Measurements from ENCODE around the gene CCSAP. TPM values are rescaled to one million over a fixed set of nuclear protein-coding genes. Genes with fewer than 3 reads are reported as not detected.

Gene CCSAP
- polyA plus RNA-seq, 2 donors = 1.6 to 2.5 TPM

DNA sequence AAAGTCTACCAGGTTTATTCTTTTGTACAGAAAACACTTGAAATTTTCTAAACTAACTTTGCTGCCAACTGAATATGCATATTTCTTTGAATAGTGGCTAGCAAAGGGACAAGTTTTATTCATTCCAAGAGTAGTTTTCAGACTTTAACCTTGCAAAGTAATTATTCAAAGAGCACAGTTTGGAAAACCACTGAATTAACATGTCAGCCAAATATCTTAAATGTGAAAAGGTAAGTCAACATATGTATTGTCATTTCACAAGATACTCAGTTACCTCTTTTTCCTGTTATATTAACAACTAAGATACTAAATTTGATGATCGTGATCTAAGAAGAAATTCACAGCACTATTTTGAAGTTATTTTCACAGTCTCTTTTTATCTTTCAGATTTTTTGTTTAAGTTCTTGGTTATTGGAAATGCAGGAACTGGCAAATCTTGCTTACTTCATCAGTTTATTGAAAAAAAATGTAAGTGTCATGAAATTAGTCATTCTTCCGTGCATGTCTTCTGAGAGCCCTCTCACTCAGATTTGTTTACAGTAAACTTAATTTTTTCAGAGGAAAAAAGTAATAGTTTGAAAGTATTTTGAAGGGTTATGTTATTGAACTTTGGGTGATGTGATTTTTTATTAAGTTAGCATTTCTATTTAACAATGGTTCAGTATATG is 56.6 kb downstream of the CCSAP start:
- 57 to 70% methylated on average over 2 of the region's 2 CpGs for WGBS, 2 donors
- Histone ChIP-seq H3K27me3 (ENCODE audit: control insufficient read depth in 1 of 2, insufficient read depth in 2 of 2, low read length in 2 of 2) (no peaks in the 10 kb centered on the region), H3K4me3 (ENCODE audit: low read depth in 1 of 2, low read length in 2 of 2) (no peak overlapping the region), H3K9me3 (ENCODE audit: control insufficient read depth in 2 of 2, insufficient read depth in 1 of 2, low read depth in 1 of 2, low read length in 1 of 2) (no peaks in the 10 kb centered on the region), H3K4me1 (ENCODE audit: control insufficient read depth in 2 of 2, insufficient read depth in 2 of 2, low read length in 1 of 2) (peaks cover 0 to 3% of the 10 kb centered on the region in 2 donors), H3K36me3 (ENCODE audit: control insufficient read depth in 2 of 2, insufficient read depth in 2 of 2, low read length in 1 of 2) (no peaks in the 10 kb centered on the region), H3K27ac (ENCODE audit: low read depth in 2 of 2, low read length in 1 of 2) (no peak overlapping the region)

DNA sequence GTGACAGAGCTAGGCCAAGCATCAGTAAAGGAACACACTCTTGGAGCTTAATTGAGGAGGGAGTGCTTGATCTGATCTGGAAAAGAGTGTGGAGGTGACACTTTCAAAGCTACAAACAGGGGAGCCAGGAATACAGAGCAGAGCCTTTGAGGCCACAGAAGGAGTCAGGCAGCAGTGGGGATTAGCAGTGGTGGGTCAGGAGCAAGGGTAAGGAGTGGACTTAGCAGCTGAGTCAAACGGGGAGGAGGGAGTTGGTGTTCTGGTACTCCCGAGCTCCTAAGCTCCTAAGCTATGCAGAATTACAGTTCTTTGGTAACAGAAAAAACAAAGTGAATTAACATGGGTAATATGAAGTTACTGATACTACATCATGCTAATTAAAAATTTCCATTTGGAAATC is 57.4 kb downstream of the CCSAP start:
- WGBS, 2 donors = 52 to 61% methylated on average over 2 of the region's 2 CpGs
- Histone ChIP-seq H3K4me3 (ENCODE audit: low read depth in 1 of 2, low read length in 2 of 2) (no peak overlapping the region), H3K4me1 (ENCODE audit: control insufficient read depth in 2 of 2, insufficient read depth in 2 of 2, low read length in 1 of 2) (peaks cover 0 to 3% of the 10 kb centered on the region in 2 donors), H3K9me3 (ENCODE audit: control insufficient read depth in 2 of 2, insufficient read depth in 1 of 2, low read depth in 1 of 2, low read length in 1 of 2) (no peaks in the 10 kb centered on the region), H3K27ac (ENCODE audit: low read depth in 2 of 2, low read length in 1 of 2) (no peak overlapping the region), H3K27me3 (ENCODE audit: control insufficient read depth in 1 of 2, insufficient read depth in 2 of 2, low read length in 2 of 2) (no peaks in the 10 kb centered on the region), H3K36me3 (ENCODE audit: control insufficient read depth in 2 of 2, insufficient read depth in 2 of 2, low read length in 1 of 2) (no peaks in the 10 kb centered on the region)

DNA sequence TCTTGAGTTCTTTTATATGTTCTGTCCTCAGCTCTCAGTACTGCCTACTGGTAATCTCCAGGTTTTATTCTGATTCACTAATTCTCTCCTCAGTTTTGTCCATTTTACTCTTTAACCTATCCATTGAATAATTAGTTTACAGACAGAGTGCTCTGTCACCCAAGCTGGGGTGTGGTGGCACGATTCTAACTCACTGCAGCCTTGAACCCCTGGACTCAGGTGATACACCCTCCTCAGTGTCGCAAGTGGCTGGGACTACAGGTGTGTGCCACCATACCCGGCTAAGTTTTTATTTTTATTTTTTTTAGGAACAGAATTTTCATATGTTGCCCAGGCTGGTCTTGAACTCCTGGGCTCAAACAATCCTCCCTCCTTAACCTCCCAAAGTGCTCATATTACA is 58.0 kb downstream of the CCSAP start:
- WGBS, 2 donors = 84 to 97% methylated on average over 3 of the region's 3 CpGs
- Histone ChIP-seq H3K36me3 (ENCODE audit: control insufficient read depth in 2 of 2, insufficient read depth in 2 of 2, low read length in 1 of 2) (no peaks in the 10 kb centered on the region), H3K4me3 (ENCODE audit: low read depth in 1 of 2, low read length in 2 of 2) (no peak overlapping the region), H3K9me3 (ENCODE audit: control insufficient read depth in 2 of 2, insufficient read depth in 1 of 2, low read depth in 1 of 2, low read length in 1 of 2) (no peaks in the 10 kb centered on the region), H3K4me1 (ENCODE audit: control insufficient read depth in 2 of 2, insufficient read depth in 2 of 2, low read length in 1 of 2) (peaks cover 0 to 3% of the 10 kb centered on the region in 2 donors), H3K27ac (ENCODE audit: low read depth in 2 of 2, low read length in 1 of 2) (no peak overlapping the region), H3K27me3 (ENCODE audit: control insufficient read depth in 1 of 2, insufficient read depth in 2 of 2, low read length in 2 of 2) (no peaks in the 10 kb centered on the region)

DNA sequence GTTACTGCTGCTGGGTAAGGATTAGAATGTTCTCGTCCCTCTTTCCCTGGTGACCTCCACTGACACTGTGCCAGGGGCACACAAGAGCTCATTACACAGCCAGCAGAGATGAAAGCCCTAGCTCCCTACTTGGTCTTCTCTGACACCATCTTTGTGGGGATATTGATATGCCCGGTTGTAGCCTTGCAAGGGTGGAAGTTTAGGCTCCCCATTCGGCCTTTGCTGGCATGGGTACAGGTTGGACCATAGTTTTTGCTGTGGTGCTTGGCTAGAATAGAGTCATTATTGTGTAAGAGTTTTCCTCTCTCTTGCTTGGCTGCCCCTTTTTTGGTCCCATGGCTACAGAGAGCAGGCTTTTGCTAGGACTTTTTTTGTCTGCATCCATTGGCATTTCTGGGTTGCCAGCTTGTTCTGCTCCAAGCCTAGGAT is 59.6 kb downstream of the CCSAP start:
- Histone ChIP-seq H3K4me3 (ENCODE audit: low read depth in 1 of 2, low read length in 2 of 2) (no peak overlapping the region), H3K27me3 (ENCODE audit: control insufficient read depth in 1 of 2, insufficient read depth in 2 of 2, low read length in 2 of 2) (no peaks in the 10 kb centered on the region), H3K27ac (ENCODE audit: low read depth in 2 of 2, low read length in 1 of 2) (no peak overlapping the region), H3K36me3 (ENCODE audit: control insufficient read depth in 2 of 2, insufficient read depth in 2 of 2, low read length in 1 of 2) (peaks cover 0 to 2% of the 10 kb centered on the region in 2 donors), H3K4me1 (ENCODE audit: control insufficient read depth in 2 of 2, insufficient read depth in 2 of 2, low read length in 1 of 2) (peaks cover 0 to 3% of the 10 kb centered on the region in 2 donors), H3K9me3 (ENCODE audit: control insufficient read depth in 2 of 2, insufficient read depth in 1 of 2, low read depth in 1 of 2, low read length in 1 of 2) (no peaks in the 10 kb centered on the region)
- WGBS, 2 donors = 91 to 92% methylated on average over 3 of the region's 3 CpGs

DNA sequence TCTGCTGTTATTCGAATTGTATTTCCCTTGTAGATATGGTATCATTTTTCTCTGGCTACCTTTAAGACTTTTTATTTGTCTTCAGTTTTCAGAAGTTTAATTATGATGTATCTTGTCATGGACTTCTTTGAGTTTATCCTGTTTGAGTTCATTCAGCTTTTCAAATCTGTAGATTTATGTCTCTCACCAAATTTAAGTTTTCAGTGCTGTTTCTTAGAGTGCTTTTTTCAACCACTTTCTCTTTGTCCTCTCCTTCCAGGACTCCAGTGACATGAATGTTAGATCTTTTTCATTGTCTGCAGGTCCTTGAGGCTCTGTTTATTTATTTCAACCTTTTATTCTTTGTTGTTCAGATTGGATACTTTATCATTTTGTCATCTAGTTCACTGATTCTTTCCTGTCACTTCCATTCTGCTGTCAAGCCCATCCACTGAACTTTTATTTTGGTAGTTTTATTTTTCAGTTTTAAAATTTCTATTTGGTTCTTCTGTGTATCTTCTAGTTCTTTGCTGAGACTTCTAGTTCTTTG is 60.5 kb downstream of the CCSAP start:
- H3K27ac ChIP-seq (ENCODE audit: low read depth in 2 of 2, low read length in 1 of 2) = no peak overlapping the region
- peaks cover 0 to 4% of the 10 kb centered on the region in 2 donors for H3K36me3 ChIP-seq (ENCODE audit: control insufficient read depth in 2 of 2, insufficient read depth in 2 of 2, low read length in 1 of 2)
- no peaks in the 10 kb centered on the region for H3K9me3 ChIP-seq (ENCODE audit: control insufficient read depth in 2 of 2, insufficient read depth in 1 of 2, low read depth in 1 of 2, low read length in 1 of 2)
- H3K27me3 ChIP-seq (ENCODE audit: control insufficient read depth in 1 of 2, insufficient read depth in 2 of 2, low read length in 2 of 2) = no peaks in the 10 kb centered on the region
- WGBS, 2 donors = 84 to 91% methylated on average over 1 of the region's 1 CpG
- no peak overlapping the region for H3K4me3 ChIP-seq (ENCODE audit: low read depth in 1 of 2, low read length in 2 of 2)
- peaks cover 0 to 3% of the 10 kb centered on the region in 2 donors for H3K4me1 ChIP-seq (ENCODE audit: control insufficient read depth in 2 of 2, insufficient read depth in 2 of 2, low read length in 1 of 2)

DNA sequence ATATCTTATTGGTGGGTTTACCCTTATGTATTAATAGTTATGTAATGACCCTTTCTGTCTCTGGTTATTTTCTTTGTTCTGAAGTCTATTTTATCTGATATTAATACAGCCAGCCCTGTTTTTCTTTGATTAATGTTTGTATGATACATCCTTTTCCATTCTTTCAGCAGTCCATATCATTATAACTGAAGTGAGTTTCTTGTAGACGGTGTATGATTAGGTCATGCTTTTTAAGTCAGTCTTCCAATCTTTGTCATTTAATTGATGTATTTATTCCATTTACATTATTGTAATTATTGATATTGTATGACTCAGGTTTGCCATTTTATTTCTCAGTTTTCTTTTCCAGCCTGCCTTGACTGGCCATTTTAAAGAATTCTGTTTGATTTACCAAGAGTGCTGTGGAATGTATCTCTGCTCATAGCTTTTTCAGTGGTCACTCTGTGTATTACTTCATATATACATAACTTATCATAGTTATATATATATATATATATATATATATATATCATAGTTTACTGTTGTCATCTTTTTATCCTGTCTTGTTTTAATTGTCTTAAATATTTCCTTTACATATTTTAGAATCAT is 61.4 kb downstream of the CCSAP start:
- no peaks in the 10 kb centered on the region for H3K27me3 ChIP-seq (ENCODE audit: control insufficient read depth in 1 of 2, insufficient read depth in 2 of 2, low read length in 2 of 2)
- peaks cover 0 to 6% of the 10 kb centered on the region in 2 donors for H3K36me3 ChIP-seq (ENCODE audit: control insufficient read depth in 2 of 2, insufficient read depth in 2 of 2, low read length in 1 of 2)
- H3K9me3 ChIP-seq (ENCODE audit: control insufficient read depth in 2 of 2, insufficient read depth in 1 of 2, low read depth in 1 of 2, low read length in 1 of 2) = no peaks in the 10 kb centered on the region
- H3K27ac ChIP-seq (ENCODE audit: low read depth in 2 of 2, low read length in 1 of 2) = no peak overlapping the region
- H3K4me3 ChIP-seq (ENCODE audit: low read depth in 1 of 2, low read length in 2 of 2) = no peak overlapping the region
- WGBS, 2 donors = 81 to 92% methylated on average over 1 of the region's 1 CpG
- H3K4me1 ChIP-seq (ENCODE audit: control insufficient read depth in 2 of 2, insufficient read depth in 2 of 2, low read length in 1 of 2) = peaks cover 0 to 3% of the 10 kb centered on the region in 2 donors

DNA sequence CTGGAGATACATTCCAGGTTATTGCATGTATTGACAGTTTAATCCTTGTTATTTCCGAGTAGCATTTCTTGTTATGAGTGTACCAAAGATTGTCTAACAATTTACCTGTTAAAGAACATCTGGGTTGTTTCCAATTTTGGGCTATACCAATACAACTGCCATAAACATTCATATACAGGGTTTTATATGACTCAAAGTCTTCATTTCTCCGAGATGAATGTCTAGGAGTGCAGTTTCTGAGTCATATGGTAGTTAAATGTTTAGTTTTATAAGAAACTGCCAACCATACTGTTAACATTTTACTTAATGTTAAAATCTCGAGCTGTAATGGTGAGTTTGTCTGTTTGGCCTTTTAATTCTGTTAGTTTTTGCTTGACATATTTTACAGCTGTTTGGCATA is 61.9 kb downstream of the CCSAP start:
- Histone ChIP-seq H3K4me3 (ENCODE audit: low read depth in 1 of 2, low read length in 2 of 2) (no peak overlapping the region), H3K4me1 (ENCODE audit: control insufficient read depth in 2 of 2, insufficient read depth in 2 of 2, low read length in 1 of 2) (peaks cover 0 to 3% of the 10 kb centered on the region in 2 donors), H3K27ac (ENCODE audit: low read depth in 2 of 2, low read length in 1 of 2) (no peak overlapping the region), H3K36me3 (ENCODE audit: control insufficient read depth in 2 of 2, insufficient read depth in 2 of 2, low read length in 1 of 2) (peaks cover 0 to 6% of the 10 kb centered on the region in 2 donors), H3K9me3 (ENCODE audit: control insufficient read depth in 2 of 2, insufficient read depth in 1 of 2, low read depth in 1 of 2, low read length in 1 of 2) (no peaks in the 10 kb centered on the region), H3K27me3 (ENCODE audit: control insufficient read depth in 1 of 2, insufficient read depth in 2 of 2, low read length in 2 of 2) (no peaks in the 10 kb centered on the region)
- 68 to 70% methylated on average over 3 of the region's 3 CpGs for WGBS, 2 donors

DNA sequence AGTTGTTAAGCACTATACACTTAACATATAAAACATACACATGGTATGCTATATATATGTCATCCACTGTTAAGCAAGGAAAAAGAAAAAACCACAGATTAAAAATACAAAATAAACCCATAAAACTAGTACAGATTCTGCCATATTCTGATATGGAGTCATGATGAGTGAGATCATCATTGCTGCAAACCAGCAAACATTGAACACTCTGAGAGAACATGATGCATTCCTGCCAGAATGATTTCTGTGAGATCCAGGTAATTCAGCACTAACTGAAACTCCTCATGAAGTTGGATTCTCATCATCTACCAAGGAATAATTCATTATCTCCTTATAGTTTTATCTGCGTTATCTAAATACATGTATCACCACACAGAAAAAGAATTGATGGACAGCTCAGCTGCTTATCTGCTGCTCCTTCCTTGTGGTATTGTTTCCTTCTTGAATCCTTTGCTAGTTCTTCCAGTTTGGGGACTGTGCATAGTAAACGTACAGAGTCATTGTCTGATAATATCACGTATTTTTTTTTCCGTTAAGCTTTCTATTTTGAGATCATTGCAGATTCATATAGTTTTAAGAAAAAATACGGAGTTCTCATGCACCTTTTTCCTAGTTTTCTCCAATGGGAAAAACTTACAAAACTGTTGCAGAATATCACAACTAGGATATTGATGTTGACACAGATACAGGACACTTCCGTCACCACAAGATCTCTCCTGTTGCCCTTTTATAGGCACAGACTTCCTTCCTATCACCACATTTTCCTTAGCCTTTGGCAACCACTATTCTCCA is 62.6 kb downstream of the CCSAP start:
- 65 to 78% methylated on average over 6 of the region's 6 CpGs for WGBS, 2 donors
- no peaks in the 10 kb centered on the region for H3K27me3 ChIP-seq (ENCODE audit: control insufficient read depth in 1 of 2, insufficient read depth in 2 of 2, low read length in 2 of 2)
- no peak overlapping the region for H3K27ac ChIP-seq (ENCODE audit: low read depth in 2 of 2, low read length in 1 of 2)
- H3K4me1 ChIP-seq (ENCODE audit: control insufficient read depth in 2 of 2, insufficient read depth in 2 of 2, low read length in 1 of 2) = no peaks in the 10 kb centered on the region
- H3K36me3 ChIP-seq (ENCODE audit: control insufficient read depth in 2 of 2, insufficient read depth in 2 of 2, low read length in 1 of 2) = peaks cover 0 to 6% of the 10 kb centered on the region in 2 donors
- H3K9me3 ChIP-seq (ENCODE audit: control insufficient read depth in 2 of 2, insufficient read depth in 1 of 2, low read depth in 1 of 2, low read length in 1 of 2) = no peaks in the 10 kb centered on the region
- no peak overlapping the region for H3K4me3 ChIP-seq (ENCODE audit: low read depth in 1 of 2, low read length in 2 of 2)

DNA sequence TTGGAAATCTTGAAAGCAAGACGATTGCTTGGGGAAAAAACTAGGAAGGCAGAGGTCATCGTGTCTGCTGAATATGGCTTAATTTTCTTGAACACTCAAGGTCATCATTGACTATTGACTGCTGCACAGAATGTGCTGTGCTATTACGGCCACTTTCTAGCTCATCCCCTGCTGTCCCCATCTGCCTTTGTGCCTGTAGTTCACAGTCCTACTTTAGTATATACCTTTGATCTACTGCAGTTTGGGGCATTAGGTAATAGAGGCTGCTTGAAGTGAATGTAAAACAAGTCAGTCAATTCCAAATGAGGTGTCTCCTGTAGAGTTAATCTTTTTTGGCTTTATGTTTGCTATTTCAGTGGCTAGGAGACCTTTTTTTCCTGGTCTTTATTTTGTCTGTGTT is 63.6 kb downstream of the CCSAP start:
- Histone ChIP-seq H3K36me3 (ENCODE audit: control insufficient read depth in 2 of 2, insufficient read depth in 2 of 2, low read length in 1 of 2) (peaks cover 0 to 6% of the 10 kb centered on the region in 2 donors), H3K4me3 (ENCODE audit: low read depth in 1 of 2, low read length in 2 of 2) (no peak overlapping the region), H3K27ac (ENCODE audit: low read depth in 2 of 2, low read length in 1 of 2) (no peak overlapping the region), H3K4me1 (ENCODE audit: control insufficient read depth in 2 of 2, insufficient read depth in 2 of 2, low read length in 1 of 2) (no peaks in the 10 kb centered on the region), H3K9me3 (ENCODE audit: control insufficient read depth in 2 of 2, insufficient read depth in 1 of 2, low read depth in 1 of 2, low read length in 1 of 2) (no peaks in the 10 kb centered on the region), H3K27me3 (ENCODE audit: control insufficient read depth in 1 of 2, insufficient read depth in 2 of 2, low read length in 2 of 2) (no peaks in the 10 kb centered on the region)
- WGBS, 2 donors = 71 to 82% methylated on average over 3 of the region's 3 CpGs
